DMS153 treated with DMSO at 0.1 percent for 48 hours (cell line): ENCODE results near the gene AOPEP.
"Not testable (repeated sequence)": the region's sequence is repeated elsewhere in the genome, so short reads cannot be mapped to it uniquely, and the experiment has no call there.

Source experiments
- DNase-seq: peaks from one replicate; lab custom pipeline; 2025; ENCODE audit not compliant: unreplicated experiment; lab: John Stamatoyannopoulos, UW

The AOPEP gene

GRCh38 chr9:95008151-95008771 is 281.8 kb downstream of the AOPEP start:
- no peak for DNase-seq

GRCh38 chr9:95009459-95009858 is 283.0 kb downstream of the AOPEP start:
- peak; percentile 32 for DNase-seq

- DNase-seq, result peak; percentile 70
Measured at GRCh38 chr9:95010431-95010838, 283.9 kb downstream of the AOPEP start.

- no peak for DNase-seq
Measured at GRCh38 chr9:95012035-95012708, 285.7 kb downstream of the AOPEP start.

GRCh38 chr9:95012902-95013301 is 286.4 kb downstream of the AOPEP start:
- DNase-seq, result no peak

- DNase-seq, result no peak
Measured at GRCh38 chr9:95014917-95015316, 288.4 kb downstream of the AOPEP start.

GRCh38 chr9:95015569-95015968 is 289.1 kb downstream of the AOPEP start:
- no peak for DNase-seq

GRCh38 chr9:95017062-95017461 is 290.6 kb downstream of the AOPEP start:
- no peak for DNase-seq

GRCh38 chr9:95017661-95018060 is 291.2 kb downstream of the AOPEP start:
- no peak for DNase-seq

GRCh38 chr9:95018099-95018936 is 291.8 kb downstream of the AOPEP start:
- DNase-seq, result no peak

GRCh38 chr9:95020644-95021043 is 294.1 kb downstream of the AOPEP start:
- DNase-seq, result not testable (repeated sequence)

- no peak for DNase-seq
Measured at GRCh38 chr9:95021166-95021886, 294.8 kb downstream of the AOPEP start.

GRCh38 chr9:95022657-95023056 is 296.2 kb downstream of the AOPEP start:
- no peak for DNase-seq

GRCh38 chr9:95023217-95024003 is 296.9 kb downstream of the AOPEP start:
- peak; percentile 60 for DNase-seq

GRCh38 chr9:95024097-95024671 is 297.7 kb downstream of the AOPEP start:
- no peak for DNase-seq

- DNase-seq, result peak; percentile 44
Measured at GRCh38 chr9:95025213-95026147, 299.0 kb downstream of the AOPEP start.

- DNase-seq, result no peak
Measured at GRCh38 chr9:95026148-95026524, 299.6 kb downstream of the AOPEP start.

GRCh38 chr9:95027914-95028852 is 301.7 kb downstream of the AOPEP start:
- DNase-seq, result peak; percentile 32
